GM18870 (cell line): ENCODE measurements around the gene AMER2.
A peak's percentile ranks its signal among the peaks of the same experiment; 100 is the strongest.

Source experiments
- ATAC-seq: cut with Tn5 transposase; IDR thresholded peaks from one replicate; pipeline ENCODE4 v1.9.1; 2021; ENCODE audit warnings: moderate library complexity; ENCODE audit not compliant: unreplicated experiment

Gene AMER2

DNA sequence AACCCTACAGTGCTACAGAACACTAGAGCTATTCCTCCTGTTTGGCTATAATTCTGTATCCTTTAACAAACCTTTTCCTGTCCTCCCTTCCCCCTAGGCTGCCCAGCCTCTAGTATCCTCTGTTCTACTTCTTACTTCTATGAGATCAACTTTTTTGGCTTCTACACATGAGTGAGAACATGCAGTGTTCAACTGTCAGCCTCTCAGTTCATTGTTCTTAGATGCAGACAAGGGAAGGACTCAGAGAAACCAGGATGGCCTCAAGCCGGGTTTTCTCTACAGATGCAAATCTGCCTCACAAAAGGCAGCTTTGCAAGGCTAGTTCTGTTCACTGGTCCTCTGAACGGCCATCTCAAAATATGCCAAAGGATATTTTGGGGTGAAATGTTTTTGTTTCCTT, 18.4 kb downstream of the AMER2 start:
- no peak for ATAC-seq

DNA sequence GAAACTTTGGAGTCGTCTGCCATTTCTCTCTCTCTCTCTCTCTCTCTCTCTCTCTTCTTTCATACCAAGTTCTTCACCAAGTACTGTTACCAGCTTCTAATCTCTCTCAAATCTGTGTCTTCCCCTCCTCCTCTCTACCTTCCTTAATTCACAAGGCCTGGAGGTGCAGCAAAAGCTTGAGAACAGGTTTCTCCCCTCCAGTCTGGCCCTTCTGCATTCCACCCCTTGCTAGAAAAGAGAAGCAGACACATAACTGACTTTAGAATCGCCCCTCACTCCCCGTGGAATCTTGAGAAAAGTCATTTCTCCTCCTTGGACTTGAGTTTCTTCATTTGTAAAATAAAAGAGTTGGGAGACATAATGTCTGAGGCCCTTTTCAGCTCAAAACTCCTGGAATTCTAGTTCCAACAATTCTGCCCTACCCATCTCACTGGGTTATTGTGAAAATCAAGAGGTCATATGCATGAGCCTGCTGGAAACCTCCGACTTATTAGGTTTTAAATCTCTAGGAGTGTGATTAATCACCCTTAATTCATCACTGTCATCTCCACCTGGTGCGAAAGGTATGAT, 20.4 kb downstream of the AMER2 start:
- no peak for ATAC-seq

DNA sequence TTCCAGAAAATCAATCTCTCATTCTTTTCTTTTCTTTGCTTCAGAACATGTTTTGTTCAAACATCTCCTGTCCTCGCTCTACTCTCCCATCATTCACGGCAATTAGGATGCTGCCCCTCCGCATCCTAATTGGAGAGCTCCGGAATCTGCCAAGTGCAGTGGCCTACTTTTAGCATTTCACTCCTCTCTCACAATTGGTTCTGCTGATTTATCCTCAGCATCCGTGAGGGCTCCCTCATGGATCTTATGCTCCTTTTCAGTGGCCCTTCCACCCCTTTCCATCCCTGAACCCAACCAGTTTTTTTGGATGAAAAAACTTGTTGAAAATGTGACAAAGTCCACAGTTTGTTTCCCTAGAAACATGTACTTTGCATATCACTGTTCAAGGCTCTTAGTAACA, 22.4 kb downstream of the AMER2 start:
- no peak for ATAC-seq

DNA sequence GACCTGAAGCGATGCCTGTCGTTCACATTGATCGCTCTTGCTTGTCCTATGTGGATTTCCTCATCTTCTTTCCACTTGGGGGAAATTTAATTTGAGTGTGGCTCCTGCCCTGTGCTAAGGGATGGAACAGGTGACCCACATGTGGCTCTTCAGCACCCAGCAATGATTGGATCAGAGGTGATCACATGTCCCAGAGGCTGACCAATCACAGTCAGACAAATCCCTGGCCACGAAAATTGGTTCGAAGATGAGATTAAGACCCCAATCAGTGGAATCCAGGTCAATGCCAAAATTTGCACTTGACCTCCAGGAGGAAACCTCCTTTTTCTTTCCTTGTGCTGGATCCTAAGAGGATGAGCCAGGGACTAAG, 23.7 kb downstream of the AMER2 start:
- ATAC-seq, result no peak

DNA sequence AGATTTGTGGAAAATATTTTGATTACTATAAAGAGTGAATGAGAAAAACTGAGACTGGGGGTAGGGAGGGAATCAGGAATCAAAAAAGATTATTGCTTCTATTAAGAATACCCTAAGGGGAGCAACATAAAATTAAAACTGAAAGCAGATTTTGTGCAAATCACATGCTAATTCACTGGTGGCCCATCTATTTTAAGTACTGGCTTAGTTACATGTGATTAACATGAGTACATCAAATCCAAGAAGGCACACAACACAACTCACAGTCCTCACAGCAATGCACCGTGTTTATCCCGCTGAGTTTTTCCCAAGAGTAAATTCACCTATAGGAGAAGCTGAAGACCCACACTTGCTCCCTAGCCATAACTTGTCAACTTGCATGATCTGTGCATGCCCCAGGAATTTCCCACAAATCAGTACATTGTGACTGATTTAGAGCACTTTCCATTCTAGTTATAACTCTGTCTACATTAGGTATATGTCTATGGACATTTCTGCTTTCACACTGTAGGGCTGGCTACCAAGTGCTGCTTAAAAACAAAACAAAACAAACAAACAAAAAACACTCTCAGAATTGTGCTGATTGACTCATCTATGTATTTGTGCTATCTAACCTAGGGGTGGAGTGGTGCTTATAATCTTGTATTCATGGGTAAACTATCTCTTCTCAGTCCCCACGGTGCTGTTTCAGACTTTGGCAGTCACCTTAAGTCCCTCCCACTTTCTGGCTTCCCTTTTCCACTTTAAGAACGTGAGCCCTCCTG, 24.3 kb downstream of the AMER2 start:
- ATAC-seq, result peak; percentile 86

DNA sequence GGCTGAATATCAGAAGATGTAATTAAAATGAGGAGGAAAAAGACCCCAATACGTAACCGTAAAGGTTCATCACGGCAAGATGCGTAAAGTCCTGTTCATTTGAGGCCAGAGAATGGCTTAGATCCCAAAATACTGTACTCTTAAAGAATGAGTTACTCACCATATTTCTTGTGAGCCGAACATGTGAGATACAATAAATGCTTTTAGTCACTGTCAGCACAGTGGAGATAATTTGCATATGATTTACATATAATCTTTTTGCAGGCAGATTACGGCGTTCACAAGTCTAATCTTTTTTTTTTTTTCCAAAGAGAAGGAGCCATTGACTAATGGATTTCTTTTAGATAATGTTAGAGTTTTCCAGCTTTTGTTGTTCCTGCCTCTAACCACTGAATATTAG, 28.4 kb downstream of the AMER2 start:
- no peak for ATAC-seq

DNA sequence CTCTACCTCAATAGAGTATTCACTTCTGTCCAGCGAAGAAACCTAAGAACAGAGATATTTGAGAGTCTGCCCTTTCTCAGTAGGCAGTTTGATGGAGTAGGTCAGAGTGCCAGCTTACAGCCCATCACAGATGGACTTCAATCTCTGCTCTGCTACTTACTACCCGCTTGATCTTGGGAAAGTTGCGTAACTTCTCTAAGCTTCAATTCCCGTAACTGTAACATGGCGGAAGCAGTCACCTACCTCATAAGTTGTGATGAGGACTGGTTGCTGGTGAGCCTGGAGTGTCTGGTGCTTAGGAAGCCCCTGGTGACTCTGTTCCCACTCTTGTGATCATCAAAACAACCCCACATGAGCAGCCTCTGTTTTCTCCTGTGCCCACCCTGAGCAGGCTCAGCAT, 31.0 kb downstream of the AMER2 start:
- ATAC-seq, result no peak

DNA sequence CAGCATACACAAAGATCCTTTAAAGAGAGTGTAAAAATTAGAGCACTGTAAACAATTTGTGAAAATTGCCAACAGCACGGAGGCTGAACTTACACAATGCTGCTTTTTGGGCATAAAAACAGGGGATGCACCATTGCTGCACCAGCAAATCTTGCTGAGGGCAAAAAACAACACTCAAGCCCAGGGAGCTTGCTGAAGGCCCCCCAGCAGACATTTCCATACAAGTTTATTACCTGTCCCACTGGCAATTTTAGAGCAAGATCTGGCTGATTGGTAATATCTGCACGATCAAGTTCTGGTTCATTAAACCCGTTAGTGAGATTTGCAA, 34.3 kb downstream of the AMER2 start:
- ATAC-seq, result no peak

DNA sequence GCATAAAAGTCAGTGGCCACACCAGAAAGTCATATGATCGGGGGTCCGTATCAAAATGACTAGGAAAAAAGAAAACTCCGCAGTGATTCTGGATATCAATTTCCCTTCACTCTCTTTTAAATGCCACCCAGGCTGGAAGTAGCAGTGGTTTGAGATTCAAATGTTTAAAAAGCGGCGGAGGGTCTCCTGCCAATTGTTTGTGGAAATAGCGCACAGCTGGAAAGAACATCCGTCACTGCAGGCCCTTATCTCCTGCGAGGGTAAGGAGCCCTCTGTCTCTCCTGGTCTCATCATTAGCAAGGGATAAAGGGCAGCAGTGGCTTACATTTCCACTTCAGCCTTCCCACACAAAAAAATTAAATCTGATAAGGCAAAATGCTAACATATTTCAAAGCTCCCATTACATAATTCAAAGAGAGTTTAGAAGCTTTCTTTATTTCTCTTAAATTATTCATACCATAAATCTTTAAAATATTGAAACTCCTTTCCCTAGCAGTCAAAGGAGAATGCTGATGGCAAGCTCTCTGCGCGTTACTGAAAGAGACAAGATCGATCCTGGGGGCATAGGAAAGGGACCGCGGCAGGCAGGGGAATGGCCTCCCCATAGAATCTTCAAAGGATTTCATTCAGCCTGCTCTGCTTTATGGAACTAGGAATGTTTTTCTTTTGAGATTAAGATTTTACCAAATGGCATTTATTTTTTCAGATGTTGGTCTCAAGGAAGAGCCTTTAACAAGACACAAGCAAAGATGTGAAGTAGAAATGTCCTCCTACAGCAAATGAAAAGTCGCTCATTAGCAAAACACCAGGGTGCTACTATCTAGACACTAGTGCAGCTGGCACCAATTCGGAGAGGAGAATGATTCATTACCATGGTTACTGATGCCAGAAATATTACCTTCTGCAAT, 35.0 kb downstream of the AMER2 start:
- no peak for ATAC-seq

DNA sequence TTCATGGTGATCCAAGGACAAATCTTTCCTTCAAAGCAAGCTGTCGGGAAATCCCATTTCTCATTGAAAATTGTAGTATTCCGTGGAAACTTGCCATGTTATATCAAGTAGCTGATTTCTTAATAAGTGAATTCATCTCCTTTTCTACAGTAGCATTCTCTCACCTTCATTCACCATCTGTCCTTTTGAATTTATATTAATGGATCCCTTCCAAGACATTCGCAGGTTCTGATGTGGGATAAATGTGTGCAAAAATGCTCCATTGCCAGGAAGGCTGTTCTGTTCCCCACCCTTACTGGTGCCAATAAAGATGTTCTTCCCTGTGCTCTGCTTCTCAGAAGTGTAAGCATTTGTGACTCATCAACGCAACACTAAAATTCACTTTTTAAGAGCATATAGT, 36.2 kb downstream of the AMER2 start:
- ATAC-seq, result no peak

DNA sequence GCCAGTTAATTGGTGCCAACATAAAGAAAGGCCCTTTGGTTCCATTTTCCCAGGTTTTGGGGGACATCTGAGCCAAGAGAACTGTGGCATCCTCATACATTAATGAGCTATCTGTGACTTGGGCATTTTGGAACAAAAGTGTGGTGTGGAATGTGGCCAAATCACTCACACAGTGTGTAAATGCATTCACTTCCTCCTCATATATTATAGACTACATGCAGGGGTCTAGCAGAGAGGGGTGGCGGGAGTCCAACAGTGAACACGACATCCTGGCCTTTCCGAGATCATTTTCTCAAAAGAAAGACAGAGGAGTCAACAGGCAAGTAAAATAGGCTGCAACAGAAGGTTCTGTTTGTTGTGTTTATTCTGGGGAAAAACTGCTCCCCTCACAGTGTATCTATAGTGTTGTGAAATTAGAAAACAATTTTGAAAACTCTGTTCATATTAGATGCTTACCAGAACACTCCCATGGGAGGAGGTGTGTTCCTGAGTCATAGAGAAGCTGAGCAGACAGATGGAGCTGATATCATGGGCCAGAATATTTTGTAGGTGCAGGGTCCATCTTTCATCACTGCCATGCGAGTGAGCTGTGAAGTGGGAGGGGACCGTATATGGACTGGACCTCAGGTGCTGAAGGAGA, 39.2 kb downstream of the AMER2 start:
- ATAC-seq, result no peak

DNA sequence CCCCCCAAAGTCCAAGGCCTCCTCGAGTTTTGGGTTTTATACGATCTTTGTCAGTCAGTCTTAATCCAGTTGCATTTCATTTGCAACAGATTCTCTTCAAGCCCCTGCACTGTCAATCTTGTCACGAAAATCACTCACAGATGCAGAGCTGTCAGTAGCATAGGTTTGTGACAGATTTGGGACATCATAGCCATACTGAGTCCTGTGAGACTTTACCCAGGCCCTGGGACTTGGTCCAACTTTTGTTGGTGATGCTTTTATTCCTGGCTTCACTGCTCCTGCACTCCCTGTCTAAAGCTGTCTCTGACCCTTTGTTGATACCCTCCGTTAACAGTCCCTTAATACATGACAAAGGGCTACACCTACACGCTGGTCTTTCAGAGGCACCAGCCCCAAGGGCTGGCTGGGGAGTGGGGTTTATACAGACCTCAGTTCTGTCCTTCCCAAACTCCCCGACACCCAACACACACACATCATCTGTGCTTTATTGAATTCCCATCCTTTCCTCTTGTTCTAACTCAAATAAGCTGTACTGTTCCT, 40.1 kb downstream of the AMER2 start:
- no peak for ATAC-seq

DNA sequence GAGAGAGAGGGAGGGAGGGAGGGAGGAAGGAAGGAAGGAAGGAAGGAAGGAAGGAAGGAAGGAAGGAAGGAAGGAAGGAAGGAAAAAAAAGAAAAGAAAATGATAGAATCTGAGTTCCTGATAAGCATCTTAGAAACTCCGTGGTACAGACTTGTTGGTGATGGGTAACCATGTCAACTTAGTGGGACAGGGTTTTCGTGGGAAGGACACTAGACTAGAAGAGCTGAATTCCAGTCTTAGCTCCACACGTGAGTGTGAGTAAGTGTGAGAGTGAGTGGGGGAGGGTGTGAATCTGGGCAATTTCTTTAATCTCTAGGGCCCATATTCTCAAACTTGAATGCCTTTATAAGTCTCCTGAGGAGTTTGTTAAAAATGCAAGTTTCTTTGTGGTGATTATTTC, 41.1 kb downstream of the AMER2 start:
- ATAC-seq, result no peak

DNA sequence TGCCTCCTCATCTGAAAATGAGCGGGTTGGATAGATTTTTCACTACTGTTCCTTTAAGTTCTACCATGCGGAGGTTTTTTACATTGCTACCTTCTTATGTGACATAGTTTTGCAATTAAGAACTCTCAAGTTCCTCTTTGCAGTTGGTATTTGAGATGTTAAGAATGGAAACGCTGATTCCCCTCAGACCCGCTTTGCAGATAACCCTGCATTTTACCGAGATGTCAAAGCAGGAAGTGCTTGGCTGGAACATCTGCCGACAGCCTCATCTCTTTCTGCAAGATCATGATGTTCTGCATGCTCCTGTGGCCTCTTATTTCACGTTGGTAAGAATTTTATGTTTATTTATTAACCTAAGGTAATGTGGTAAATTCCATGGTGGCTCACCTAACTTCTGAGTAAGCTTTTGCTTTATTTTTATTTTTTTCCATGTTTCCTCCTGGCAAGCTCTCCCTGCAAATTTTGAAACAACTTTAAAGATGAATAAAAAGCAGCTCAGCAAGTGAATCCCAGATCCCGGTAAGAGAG, 53.6 kb downstream of the AMER2 start:
- no peak for ATAC-seq

DNA sequence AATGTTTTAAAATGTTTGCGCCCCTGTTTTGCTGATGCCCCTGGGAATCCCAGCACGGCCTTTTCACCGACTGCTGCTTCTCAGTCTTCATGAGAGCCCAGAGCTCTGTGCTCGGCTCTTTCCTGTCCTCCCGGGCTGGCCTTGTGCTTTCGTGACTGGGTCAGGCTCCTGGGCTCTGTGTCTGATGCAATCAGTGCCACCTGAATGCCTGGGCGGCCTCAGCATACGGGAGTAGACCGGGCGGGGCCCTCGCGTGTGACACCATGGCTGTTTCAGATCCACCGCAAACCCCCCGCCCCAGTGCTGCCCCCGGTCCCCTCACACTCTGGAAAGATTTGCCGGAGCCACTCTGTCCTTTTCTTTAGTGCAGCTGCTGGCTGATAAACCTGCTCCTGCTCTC, 54.8 kb downstream of the AMER2 start:
- ATAC-seq, result no peak

DNA sequence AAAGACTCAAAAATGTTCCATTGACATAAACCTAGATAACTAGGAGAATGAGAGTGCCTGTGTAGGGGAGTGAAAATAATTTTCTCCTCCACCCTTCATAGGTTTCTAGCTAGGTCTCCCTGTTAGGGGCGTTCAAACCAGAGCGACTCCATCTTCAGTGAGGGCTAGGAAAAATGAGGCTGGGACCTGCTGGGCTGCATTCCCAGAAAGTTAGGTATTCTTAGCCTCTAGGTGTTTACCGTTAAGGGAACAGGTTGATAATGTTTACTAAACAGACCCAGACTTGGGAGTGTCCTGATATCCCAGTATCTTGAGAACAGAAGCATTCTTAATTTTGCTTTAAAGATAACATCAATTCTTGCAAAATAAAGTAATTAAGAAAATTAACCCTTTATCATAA, 56.0 kb downstream of the AMER2 start:
- ATAC-seq, result no peak

DNA sequence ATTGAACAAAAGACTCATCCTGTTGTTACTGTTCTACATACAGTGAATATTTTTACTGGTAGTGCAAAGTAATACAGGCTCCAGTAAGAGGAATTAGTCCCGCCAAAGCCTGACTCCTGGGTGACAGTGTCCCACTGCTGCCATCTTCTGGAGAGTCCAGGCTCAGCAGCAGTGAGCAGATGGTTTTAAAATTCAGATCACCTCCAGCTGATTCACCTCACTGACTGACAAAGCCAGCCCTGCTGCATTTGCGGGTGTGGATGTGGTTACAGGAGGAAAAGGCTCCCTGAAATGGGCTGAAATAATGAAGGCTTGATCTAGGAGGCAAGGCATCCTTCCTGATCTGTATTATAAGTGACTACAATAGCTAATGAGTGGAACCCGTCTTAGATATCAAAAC, 57.9 kb downstream of the AMER2 start:
- ATAC-seq, result no peak

DNA sequence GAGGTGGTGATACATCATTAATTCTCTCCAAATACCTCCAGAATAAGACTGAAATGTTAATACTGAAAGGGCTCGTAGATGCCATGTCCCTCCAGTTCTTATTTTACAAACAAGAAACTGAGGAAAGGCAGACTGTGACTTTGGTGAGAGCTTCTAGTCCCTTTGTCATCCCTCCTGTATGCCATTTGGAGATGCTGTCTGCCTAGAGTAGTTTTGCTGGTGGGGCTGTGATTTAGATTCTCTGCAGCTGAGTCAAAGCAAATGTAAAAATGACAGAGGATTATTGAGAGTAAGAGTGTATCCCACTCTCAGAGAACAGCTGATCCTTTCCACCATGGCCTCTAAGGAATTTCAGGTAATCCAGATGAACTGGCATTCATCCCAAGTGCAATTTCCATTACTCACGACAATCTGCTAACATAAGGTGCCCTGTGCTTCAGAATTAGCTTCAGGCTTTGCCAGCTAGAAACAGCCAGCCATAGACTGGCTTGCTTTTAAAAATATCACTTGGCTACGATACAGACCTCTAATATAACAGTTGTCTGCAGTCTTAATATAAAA, 59.3 kb downstream of the AMER2 start:
- no peak for ATAC-seq
